ENCODE measurements around the gene ASTL. TPM values are rescaled to one million over a fixed set of nuclear protein-coding genes. Genes with fewer than 3 reads are reported as not detected.

Gene ASTL
- total RNA-seq, 1 donor from 2014 or later, result 1.1 TPM

- intact Hi-C loops (cut with micrococcal nuclease), result no loop called here
Measured at GRCh38 chr2:96159084-96159830, 21.0 kb upstream of the ASTL start.

DNA sequence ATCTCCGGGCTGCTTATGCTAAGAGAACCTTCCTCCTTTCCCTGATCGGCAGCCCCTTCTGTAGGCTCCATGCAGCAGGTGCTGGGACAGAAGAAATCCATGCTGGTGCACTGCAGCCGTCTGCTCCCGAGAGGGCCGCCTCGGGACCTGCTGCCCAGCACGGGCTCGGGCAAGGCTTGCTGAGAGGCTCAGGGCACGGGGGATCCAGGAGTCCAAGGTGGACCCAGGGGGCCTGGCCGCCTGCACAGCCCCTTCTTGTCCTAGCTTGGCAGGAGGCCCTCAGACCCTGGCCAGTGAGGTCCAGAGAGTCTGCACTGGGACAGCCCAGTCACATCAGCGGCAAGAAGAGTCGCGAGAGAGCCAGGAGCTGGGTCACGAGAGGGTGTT, 20.2 kb upstream of the ASTL start:
- intact Hi-C loops (cut with micrococcal nuclease), result no loop called here

DNA sequence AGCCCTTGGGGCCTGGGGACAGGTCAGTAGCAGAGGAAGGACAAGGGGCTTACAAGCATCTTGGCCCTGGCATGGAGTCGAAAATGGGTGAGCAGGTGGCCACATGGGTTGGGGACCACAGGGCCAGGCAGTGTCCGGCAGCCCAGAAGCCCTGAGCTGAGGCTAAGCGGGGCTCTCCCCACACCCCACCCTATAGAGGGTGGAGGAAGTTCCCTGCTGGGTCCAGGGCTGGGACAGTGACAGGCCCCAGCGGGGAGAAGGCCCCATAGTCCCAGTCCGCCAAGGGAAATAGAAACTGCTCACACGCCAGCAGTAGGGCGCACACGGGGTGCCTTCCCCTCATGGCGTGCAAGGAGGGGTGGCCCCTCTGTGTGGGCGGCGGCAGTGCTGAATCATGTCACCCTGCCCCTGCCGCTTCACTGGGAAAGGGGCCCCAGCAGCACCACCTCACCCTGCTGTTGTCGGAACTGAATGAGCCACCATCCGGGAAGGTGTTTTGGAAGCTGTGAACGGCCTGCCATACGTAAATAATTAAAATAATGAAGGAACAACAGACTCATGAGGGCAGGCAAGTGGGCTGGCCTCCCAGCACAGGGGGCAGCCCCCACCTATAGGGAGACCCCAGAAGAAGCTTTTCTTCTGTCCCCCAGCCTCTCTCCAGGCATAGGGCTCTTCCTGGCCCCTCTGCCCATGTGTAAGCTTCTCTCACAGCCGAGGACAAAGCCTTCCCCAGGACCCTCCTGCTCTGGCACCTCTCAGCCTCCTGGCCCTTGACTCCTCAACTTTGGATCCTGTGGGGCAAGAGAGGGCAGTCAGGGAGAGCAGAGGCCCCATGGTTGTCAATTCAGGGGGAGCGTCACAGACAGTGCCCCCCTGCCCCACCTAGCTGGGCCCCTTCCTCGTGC, 19.6 kb upstream of the ASTL start:
- intact Hi-C loops (cut with micrococcal nuclease), result loop anchor here (1.0 kb wide), 1 partner anchor 10 kb away; no protein-coding TSS in a partner anchor

- intact Hi-C loops (cut with micrococcal nuclease), result loop anchor here (1.0 kb wide), 2 partner anchors 7 to 9 kb away; no protein-coding TSS in a partner anchor
Measured at GRCh38 chr2:96156926-96157648, 18.8 kb upstream of the ASTL start.

DNA sequence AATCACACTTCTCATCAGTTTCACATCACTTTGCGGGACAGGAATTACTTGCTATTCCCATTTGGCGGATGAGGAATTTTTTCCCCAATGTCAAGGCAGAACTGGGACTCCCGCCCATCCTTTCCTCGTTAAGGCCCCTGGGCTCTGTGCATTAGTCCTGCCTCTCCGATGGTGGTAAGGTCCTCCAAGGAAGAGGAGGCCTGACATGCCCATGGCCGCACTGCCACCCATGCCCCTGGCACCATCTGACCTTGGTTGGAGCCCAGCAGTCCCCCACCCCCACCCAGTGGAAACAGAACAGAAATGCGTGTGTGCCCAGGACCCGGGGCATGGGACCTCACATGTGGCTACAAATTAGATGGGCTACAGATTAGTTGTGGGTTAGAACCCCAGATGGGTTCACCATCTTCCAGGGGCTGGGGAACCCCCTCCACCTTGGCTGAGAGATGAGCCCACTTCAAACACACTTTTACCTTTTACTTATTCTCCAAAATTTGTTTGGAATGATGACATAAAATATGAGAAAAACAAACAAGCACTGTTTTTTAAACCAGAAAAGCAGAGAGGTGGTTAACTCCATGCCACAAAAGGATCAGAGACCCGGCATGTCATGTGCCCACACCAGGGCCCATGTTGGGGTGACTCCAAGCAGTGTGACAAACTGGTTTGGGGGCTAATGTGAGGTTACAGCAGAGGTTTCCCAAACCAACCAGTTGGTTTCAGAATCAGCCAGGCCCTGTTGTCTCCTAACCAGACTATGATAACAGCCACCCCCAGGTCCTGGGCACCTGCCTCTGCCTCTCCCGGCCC, 17.9 kb upstream of the ASTL start:
- intact Hi-C loops (cut with micrococcal nuclease), result loop anchor here (1.0 kb wide), 1 partner anchor 8 kb away; no protein-coding TSS in a partner anchor

DNA sequence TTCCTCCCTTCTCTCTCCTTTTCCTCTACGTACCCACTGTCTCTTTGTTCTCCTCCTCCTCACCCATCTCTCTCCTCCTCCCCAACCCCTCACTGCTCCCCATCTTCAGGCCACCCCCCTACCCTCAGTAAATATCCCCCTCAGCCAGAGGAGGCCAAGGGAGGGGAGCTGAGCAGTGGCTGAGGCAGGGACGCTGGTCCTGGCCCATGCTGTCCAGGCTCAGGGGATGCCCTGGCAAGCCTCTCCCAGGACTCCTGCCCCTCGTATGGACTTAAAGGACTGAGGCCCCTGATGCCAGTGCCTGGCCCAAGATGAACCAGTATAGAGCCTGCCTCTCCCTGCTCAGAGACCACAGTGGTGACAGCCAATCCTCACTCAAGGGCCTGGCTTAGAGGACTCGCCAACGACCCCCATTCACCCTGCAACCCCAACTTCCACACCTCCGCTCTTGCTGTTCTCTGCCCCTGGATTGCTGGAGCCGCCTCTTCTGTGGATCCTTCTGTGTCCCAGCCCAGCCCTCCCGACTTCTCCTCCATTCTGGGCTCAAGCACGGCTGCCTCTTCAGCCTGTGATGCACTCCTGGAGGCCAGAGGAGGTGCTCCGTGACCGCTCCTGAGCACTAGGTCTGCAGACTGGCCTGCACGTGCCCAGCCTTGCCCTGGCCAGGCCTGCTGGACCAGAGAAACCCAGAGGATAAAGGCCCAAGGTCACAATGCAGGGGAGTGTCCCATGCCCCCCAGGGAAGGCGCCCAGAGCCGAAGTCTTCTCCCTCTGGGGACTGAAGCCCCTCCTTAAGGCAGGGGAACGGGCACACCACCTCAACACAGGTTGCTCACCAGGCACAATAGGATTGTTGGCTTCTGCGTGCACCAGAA, 16.4 kb upstream of the ASTL start:
- intact Hi-C loops (cut with micrococcal nuclease), result no loop called here

DNA sequence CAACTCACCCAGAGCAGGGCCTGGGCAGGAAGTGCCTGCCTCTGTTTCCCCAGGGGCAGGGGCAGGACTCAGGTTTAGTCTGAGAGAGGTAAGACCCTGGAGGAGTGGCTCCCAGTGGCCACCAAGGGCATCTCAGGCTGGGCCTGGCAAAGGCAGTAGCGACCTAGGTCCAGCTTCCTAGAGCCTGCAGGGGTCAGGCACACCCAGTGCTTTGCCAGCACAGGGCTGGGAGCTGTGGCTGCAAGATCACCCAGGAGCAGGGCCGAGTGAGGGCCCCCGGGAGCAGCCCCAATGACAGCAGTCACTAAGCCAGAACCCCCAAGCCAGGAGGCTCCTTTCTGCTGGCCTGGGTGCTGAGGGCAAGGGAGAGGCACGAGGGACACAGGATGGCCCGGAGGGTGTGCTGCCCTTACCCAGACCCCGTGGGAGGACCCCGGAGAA, 15.7 kb upstream of the ASTL start:
- intact Hi-C loops (cut with micrococcal nuclease), result no loop called here

DNA sequence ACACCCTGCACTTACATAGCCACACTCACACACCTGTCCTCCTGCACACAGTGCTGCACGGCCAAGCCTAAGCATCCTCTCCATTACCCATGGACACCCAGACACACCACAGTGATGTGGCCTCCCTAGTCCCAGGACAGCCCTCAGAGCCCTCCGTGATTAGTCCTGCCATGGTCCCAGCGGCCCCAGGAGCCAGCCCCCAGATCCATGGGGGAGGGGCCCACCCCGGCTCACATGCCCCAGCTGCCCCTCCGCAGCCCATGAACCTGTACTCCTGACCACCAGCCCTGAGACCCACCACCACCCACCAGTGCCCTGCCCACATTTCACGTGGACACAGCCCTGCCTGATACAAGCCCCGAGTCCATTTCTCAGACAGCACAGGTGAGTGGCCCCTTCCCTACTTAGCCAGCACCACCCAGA, 15.0 kb upstream of the ASTL start:
- intact Hi-C loops (cut with micrococcal nuclease), result no loop called here

DNA sequence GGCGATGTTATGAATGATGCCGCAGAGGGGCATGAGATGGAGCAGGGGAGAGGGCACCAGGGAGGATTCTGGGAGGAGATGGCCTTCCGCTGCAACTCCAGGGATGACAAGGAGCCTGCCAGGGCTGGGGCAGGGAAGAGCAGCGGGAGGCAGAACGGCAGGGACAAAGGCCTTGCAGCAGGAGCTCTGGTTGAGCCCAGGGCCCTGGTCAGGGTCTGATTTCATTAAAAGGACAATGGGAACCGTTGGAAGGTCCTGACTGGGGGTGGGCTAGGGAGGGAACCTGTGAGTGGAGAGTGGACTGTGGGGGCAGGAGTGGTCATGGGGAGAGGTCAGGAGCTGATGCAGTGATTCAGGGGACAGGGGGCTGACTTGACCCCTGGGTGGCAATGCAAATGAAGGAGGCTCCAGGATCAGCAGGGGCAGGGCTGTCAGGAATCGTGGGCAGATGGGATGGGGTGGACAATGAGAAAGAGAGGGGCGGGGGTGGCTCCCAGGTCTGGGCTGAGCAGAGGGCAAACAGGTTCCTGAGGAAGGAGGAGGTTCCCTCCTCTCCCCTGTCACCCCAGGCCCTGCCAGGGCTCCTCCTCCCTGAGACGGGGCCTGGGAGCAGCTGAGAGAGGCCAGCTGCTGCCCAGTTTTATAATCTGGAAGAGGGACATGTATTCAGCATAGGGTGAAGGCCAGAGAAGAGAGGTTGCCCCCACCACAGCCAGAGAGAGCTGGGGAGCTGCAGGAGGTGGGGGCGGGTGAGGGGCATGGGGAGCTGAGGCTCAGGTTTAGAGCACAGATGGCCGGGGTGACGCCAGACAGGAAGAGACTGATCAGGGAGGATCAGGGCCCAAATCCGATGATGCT, 14.2 kb upstream of the ASTL start:
- intact Hi-C loops (cut with micrococcal nuclease), result no loop called here

DNA sequence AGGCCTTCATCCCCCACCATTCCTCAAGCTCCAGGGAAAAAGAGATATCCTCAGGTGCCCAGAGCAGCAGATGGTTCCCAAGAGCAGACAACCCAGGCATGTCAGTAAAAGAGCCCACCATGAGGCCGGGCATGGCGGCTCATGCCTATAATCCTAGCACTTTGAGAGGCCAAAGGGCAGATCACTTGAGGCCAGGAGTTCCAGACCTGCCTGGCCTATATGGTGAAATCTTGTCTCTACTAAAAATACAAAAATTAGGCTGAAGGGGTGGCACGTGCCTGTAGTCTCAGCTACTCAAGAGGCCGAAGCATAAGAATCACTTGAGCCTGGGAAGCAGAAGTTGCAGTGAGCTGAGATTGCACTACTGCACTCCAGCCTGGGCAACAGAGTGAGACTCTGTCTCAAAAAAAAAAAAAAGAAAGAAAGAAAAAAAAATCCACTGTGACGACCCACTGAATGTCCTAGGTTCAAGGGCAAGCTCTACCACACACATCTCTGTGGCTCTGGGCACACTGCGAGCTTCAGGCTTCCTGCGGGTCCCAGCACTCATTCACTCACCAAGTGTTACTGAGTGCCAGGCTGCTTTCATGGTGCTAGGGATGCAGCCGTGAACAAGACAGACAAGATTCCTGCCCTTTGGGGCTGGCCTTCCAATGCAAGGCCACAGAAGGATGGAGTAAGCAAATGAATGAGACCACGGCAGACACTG, 13.4 kb upstream of the ASTL start:
- intact Hi-C loops (cut with micrococcal nuclease), result no loop called here

DNA sequence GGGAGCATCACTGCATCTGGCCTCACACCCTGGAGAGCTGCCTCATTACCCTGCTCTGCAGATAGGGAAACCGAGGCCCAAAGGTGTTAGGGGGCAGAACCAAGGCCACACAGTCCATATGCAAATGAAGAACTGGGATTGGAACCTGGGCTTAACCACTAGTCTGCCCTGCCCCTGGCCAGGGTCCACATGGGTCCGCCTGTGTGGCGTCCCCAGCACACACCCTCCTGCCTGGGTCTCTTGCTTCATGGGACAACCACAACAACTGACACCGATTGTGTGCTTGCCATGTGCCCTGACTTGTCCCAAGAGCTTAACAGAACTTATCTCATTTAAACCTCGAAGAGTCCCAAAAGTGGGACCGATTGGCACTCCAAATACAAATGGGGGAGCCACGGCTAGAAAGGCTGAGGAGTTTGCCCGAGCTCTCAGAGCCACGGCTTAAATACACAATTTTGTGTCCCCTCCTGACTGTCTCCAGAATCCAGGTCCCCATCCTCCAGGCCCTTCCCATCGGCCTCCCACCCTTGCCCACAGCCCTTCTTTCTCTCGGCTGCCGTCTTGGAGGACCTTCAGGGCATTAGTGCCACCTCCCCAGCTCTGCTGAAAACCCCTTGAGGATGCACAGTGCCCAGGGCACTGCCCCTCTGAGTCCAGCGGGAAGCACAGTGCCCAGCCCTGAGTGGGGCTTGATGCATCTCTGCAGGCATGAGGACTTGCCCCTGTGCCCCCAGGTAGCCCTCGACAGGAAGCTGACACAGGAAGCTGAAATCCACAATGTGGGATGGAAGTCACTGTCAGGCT, 12.7 kb upstream of the ASTL start:
- intact Hi-C loops (cut with micrococcal nuclease), result no loop called here

GRCh38 chr2:96150007-96150640, 11.8 kb upstream of the ASTL start:
- intact Hi-C loops (cut with micrococcal nuclease), result no loop called here

GRCh38 chr2:96148410-96149217, 10.3 kb upstream of the ASTL start:
- intact Hi-C loops (cut with micrococcal nuclease), result loop anchor here (1.0 to 5.0 kb wide), 9 partner anchors 9 to 1849 kb away; partner anchors contain the start of genes ACTR1B, ASTL, CIAO1 and KANSL3

- intact Hi-C loops (cut with micrococcal nuclease), result loop anchor here (1.0 to 5.0 kb wide), 10 partner anchors 9 to 1850 kb away; partner anchors contain the start of genes ACTR1B, ARID5A, ASTL and CIAO1
Measured at GRCh38 chr2:96147593-96148201, 9.4 kb upstream of the ASTL start.

Data from T-helper 1 cell treated with Interleukin-12 subunit alpha and Interleukin-12 subunit beta and Interleukin-4 antibody, amounts not matched to agents 30 ng/mL and 1 ng/mL, for 36 hours (primary cell).